Astrocyte of the cerebellum (primary cell): Measurements from ENCODE around the gene IFNL3.

Experiments
- DNase-seq: peaks from one replicate; pipeline ENCODE4 v3.0.0-alpha.2; 2011; ENCODE audit warnings: low read depth
- H3K4me3 ChIP-seq: 2 replicates; pipeline ENCODE4 v1.5.1; 2011; ENCODE audit warnings: mild to moderate bottlenecking, low read depth, low read length, moderate library complexity
- in situ Hi-C: cut with HindIII; loops from 2 replicates; pipeline ENCODE4 v1.10.0; 2017; ENCODE audit warnings: low sequenced_read_pairs
- TF ChIP-seq, protein P1 (sequence below): IDR thresholded peaks from 2 replicates; pipeline ENCODE4 v1.5.1; 2012; ENCODE audit warnings: low read length, low read depth, moderate library complexity, mild to moderate bottlenecking; ENCODE audit errors: missing control alignments

Gene IFNL3

DNA sequence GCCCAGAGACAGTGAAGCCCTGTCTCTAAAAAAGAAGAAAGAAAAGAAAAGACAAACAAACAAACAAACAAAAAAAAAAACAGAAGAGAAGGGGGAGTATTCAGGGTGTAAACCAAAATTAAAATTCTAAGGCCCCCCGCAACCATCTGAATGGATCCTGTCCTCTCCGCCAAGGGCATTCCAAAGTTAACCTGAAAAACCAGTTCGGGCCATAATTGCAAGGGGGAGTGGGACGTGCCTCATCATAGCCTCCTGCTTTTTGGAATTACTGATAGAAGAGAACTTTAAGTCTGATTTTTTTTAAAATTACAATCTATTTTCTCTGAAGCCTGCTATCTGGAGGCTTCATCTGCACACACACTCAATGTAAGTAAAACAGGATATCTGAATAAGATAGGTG is 17.7 kb upstream of the IFNL3 start:
- TF ChIP-seq, protein P1, sequence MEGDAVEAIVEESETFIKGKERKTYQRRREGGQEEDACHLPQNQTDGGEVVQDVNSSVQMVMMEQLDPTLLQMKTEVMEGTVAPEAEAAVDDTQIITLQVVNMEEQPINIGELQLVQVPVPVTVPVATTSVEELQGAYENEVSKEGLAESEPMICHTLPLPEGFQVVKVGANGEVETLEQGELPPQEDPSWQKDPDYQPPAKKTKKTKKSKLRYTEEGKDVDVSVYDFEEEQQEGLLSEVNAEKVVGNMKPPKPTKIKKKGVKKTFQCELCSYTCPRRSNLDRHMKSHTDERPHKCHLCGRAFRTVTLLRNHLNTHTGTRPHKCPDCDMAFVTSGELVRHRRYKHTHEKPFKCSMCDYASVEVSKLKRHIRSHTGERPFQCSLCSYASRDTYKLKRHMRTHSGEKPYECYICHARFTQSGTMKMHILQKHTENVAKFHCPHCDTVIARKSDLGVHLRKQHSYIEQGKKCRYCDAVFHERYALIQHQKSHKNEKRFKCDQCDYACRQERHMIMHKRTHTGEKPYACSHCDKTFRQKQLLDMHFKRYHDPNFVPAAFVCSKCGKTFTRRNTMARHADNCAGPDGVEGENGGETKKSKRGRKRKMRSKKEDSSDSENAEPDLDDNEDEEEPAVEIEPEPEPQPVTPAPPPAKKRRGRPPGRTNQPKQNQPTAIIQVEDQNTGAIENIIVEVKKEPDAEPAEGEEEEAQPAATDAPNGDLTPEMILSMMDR: no peak
- in situ Hi-C loops: no loop called here
- no peak for DNase-seq
- no peak overlapping the region for H3K4me3 ChIP-seq

DNA sequence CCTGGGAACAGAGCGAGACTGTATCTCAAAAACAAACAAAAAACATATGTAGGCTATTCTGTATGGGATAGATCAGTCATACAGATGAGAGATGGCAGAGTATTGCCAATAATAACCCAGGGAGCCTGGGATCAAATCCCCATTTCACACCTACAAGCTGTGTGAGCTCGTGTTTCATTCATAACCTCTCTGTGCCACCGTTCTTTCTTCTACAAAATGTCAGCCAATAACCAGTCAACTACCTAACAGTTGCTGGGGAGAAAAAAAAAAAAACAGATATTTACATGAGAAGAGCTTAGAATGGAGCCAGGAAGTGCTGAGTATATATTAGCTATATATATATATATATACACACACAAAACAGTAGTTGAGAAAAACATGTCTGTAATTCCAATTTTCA is 16.9 kb upstream of the IFNL3 start:
- in situ Hi-C loops: no loop called here
- TF ChIP-seq, protein P1: no peak
- no peak for DNase-seq
- no peak overlapping the region for H3K4me3 ChIP-seq

DNA sequence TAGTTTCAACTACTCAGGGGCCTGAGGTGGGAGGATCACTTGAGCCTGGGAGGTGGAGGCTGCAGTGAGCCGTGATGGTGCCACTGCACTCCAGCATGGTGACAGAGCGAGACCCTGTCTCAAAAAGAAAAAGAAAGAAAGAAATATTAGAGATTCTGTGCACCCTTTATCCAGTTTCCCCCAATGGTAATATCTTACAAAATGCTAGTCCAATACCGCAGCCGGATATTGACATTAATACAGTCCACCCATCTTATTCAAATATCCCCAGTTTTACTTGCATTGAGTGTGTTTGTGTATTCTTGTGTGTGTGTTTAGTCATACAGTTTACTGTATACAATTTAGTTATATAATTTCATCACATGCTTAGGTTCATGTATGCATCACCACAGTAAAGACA is 12.4 kb upstream of the IFNL3 start:
- no peak for DNase-seq
- in situ Hi-C loops: no loop called here
- TF ChIP-seq, protein P1: no peak
- H3K4me3 ChIP-seq: no peak overlapping the region

DNA sequence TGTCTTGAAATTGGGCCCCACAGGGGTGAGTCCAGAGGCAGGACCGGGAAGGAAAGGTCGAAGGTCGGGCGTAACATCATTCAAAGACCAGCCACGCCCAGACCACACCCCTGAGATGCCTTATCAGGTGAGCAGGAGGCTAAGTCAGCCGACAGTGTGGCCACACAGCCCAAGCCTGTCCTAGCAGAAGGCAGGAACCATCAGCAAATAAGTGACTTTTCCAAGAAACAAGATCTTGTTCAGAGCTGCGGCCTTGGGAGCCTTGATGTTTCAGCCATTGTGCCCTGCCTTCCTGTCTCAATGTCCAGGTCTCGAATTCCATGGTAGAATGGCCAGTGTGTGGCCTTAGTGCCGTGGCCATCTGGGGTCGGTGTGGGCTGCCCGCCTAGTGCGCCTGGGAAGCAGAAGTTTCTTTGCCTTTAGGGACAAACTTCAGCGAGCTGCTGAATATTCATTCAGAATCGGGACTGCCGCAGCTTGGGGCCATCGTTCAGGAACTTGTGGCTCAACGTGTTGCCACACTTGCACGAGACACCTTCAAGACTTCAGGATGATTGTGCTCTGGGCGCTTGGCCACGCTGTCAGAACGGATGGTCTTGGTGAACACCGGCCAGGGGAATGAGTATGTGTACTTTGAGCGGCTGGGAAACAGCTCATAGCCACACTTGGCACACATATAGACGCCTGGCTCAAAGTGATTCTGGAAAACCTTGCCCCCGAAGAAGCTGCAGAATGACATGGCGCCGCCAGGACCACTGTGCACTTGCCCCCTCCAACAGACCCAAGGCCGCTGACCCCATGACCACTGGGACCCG is 9.9 kb upstream of the IFNL3 start:
- TF ChIP-seq, protein P1: no peak
- in situ Hi-C loops: no loop called here
- no peak for DNase-seq

DNA sequence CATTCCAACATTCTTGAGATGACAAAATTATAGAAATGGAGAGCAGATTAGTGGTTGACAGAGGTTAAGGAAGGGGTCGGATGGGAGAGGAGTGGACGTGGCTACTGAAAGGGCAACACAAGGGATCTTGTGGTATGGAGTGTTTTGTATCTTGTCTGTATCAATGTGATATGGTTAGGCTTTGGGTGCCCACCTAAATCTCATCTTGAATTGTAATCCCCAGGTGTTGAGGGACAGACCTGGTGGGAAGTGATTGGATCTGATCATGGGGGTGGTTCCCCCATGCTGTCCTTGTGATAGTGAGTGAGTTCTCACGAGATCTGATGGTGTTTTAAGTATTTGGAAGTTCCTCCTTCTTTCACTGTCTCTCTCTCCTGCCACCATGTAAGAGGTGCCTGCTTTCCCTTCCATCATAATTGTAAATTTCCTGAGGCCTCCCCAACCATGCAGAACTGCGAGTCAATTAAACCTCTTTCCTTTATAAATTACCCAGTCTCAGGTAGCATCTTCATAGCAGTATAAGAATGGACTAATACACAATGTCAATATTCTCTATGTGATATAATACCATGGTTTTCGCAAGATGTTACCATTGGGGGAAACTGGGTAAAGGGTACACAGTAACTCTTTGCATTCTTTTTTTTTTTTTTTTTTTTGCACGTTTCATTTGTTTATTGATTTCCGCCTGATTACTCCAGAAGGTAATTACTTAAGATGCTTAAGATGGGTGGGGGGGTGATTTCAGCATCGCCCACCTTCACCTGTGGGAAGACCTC is 8.8 kb upstream of the IFNL3 start:
- no peak overlapping the region for H3K4me3 ChIP-seq
- DNase-seq: no peak
- in situ Hi-C loops: no loop called here
- TF ChIP-seq, protein P1: no peak

More for the DNA sequence above, 9.9 kb upstream of the IFNL3 start:
- no peak overlapping the region for H3K4me3 ChIP-seq

DNA sequence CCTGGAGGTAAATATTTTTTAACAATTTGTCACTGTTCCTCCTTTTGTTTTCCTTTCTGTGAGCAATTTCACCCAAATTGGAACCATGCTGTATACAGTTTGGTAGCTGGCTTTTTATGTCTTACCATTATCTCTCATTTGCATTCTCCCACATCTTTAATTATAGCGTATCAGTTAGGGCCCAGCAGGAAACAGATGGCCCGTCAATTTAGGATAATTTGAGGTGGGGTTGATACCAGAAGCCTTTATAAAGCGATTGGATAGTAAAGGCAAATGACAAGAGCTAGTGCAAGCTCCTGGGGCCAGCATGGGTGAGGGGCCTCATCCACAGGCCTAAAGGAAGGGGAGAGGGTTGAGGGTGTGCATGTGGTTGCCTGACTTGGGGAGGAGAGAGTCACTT is 7.7 kb upstream of the IFNL3 start:
- no peak for DNase-seq
- TF ChIP-seq, protein P1: no peak
- in situ Hi-C loops: no loop called here
- no peak overlapping the region for H3K4me3 ChIP-seq
